Mesendoderm (in vitro differentiated cells): ENCODE results near the gene ENPEP.

ENCODE experiments used
- DNase-seq: peaks from one replicate; pipeline ENCODE4 v3.0.0; 2013
- H2AK5ac ChIP-seq: 2 replicates; pipeline ENCODE4 v1.6.1; 2013; ENCODE audit warnings: low read length, inconsistent platforms
- H2BK120ac ChIP-seq: 2 replicates; pipeline ENCODE4 v1.6.1; 2013; ENCODE audit warnings: low read depth, mild to moderate bottlenecking, low read length, moderate library complexity, mixed read lengths
- H2BK15ac ChIP-seq: replicated peaks from 2 replicates; pipeline ENCODE4 v1.6.1; 2013; ENCODE audit warnings: low read depth, mild to moderate bottlenecking, moderate library complexity
- H2BK5ac ChIP-seq: 2 replicates; pipeline ENCODE4 v1.6.1; 2013; ENCODE audit warnings: low read length, inconsistent platforms
- H3K18ac ChIP-seq: 2 replicates; pipeline ENCODE4 v1.6.1; 2013; ENCODE audit warnings: mild to moderate bottlenecking, low read length, mixed read lengths
- H3K23ac ChIP-seq: one replicate; pipeline ENCODE4 v1.6.1; 2013; ENCODE audit warnings: low read length
- H3K27ac ChIP-seq: 2 replicates; pipeline ENCODE4 v1.5.1; 2013; ENCODE audit warnings: low read depth, mild to moderate bottlenecking, inconsistent platforms, low read length, moderate library complexity
- H3K27me3 ChIP-seq: 2 replicates; pipeline ENCODE4 v1.6.1; 2013; ENCODE audit warnings: low read length, control low read depth, mild to moderate bottlenecking, inconsistent platforms; ENCODE audit not compliant: insufficient read depth, poor library complexity
- H3K36me3 ChIP-seq: 2 replicates; pipeline ENCODE4 v1.6.1; 2013; ENCODE audit warnings: low read length, inconsistent platforms; ENCODE audit not compliant: control insufficient read depth, insufficient read depth
- H3K4ac ChIP-seq: one replicate; pipeline ENCODE4 v1.6.1; 2013; ENCODE audit warnings: low read depth, mild to moderate bottlenecking, low read length, moderate library complexity
- H3K4me1 ChIP-seq: 2 replicates; pipeline ENCODE4 v1.6.1; 2013; ENCODE audit warnings: low read depth, low read length, inconsistent platforms; ENCODE audit not compliant: control insufficient read depth
- H3K4me2 ChIP-seq: 2 replicates; pipeline ENCODE4 v1.6.1; 2013; ENCODE audit warnings: low read length
- H3K4me3 ChIP-seq: 2 replicates; pipeline ENCODE4 v1.5.1; 2013; ENCODE audit warnings: mild to moderate bottlenecking, low read length
- H3K56ac ChIP-seq: one replicate; pipeline ENCODE4 v1.6.1; 2013; ENCODE audit warnings: low read length
- H3K79me1 ChIP-seq: 2 replicates; pipeline ENCODE4 v1.6.1; 2013; ENCODE audit warnings: low read length, inconsistent platforms
- H3K79me2 ChIP-seq: 2 replicates; pipeline ENCODE4 v1.6.1; 2013; ENCODE audit warnings: mild to moderate bottlenecking, low read length; ENCODE audit not compliant: control insufficient read depth, insufficient read depth
- H3K9ac ChIP-seq: 2 replicates; pipeline ENCODE4 v1.6.1; 2013; ENCODE audit warnings: low read length, inconsistent platforms
- H4K5ac ChIP-seq: one replicate; pipeline ENCODE4 v1.6.1; 2013; ENCODE audit warnings: low read length
- H4K8ac ChIP-seq: one replicate; pipeline ENCODE4 v1.6.1; 2013; ENCODE audit warnings: low read depth, mild to moderate bottlenecking, control low read depth, low read length, moderate library complexity
- WGBS: extraction: QIAGEN DNeasy Blood & Tissue Kit; methylation state at CpG from one replicate; pipeline ENCODE4 v1.1.7; 2013; ENCODE audit warnings: low lambda C conversion rate, missing lambda C conversion rate; ENCODE audit not compliant: insufficient coverage; ENCODE audit errors: extremely low coverage; 5-methylcytosine and 5-hydroxymethylcytosine counted together

The ENPEP gene

DNA sequence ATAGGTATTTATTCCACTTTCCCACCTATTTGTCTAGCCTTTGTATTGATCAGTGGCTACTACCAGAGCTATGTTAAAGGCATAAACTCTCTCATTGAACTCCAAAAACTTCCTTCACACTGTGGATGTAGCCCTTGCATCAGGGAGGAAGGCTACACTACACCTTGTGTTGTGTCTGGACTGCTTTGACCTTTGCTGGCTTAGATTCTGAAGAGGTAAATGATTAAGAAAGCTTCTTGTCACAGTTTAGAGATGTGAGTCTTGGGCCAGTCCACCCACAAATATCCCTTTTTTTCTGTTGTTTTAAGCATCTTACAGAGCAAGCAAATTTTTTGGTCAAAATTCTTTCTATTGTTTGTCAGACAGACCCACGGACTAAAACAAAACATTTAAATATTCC lies 1.9 kb downstream of the ENPEP start:
- no peaks in the 10 kb centered on the region for H3K27me3 ChIP-seq
- H3K4ac ChIP-seq: no peak overlapping the region
- H4K5ac ChIP-seq: no peak overlapping the region
- no peaks in the 10 kb centered on the region for H3K36me3 ChIP-seq
- H2AK5ac ChIP-seq: no peak overlapping the region
- no peaks in the 10 kb centered on the region for H3K79me1 ChIP-seq
- H3K79me2 ChIP-seq: peaks cover 4% of the 10 kb centered on the region
- peak overlapping the region; percentile 14 for H3K9ac ChIP-seq
- no peak overlapping the region for H3K4me2 ChIP-seq
- DNase-seq: no peak
- peaks cover 9% of the 10 kb centered on the region for H3K4me1 ChIP-seq
- H3K4me3 ChIP-seq: no peak overlapping the region
- H3K23ac ChIP-seq: no peak overlapping the region
- WGBS: no CpG with 5 or more reads among the region's 1 CpG
- peak overlapping the region; percentile 41 for H3K18ac ChIP-seq
- H3K56ac ChIP-seq: peak overlapping the region; percentile 51
- no peak overlapping the region for H3K27ac ChIP-seq
- H2BK5ac ChIP-seq: no peak overlapping the region
- no peak overlapping the region for H4K8ac ChIP-seq
- no peak overlapping the region for H2BK15ac ChIP-seq
- no peak overlapping the region for H2BK120ac ChIP-seq

DNA sequence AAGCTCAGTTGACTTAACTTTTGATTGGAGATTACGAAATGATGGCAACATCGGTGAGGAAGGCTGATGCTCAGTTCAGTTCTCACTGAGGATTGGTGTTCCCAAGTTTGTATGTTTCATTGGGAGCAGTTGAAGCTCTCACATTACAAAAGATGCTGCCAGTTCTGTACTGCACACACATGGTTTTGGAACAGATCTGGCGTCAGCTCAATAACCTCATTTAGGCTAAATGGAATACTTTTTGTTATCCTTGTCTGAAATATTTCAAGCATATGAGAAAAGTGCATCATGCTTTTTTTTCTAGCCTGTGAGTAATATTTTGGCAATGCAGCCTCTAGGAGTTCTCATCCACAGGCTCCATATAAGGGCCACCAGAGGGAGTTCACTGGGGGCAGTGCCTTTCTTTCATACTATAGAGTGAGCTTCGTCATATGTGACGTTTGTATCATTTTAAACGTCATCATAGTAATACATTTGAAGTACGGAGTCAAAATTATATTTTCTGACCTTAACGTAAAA lies 4.1 kb downstream of the ENPEP start:
- Histone ChIP-seq H2BK5ac (no peak overlapping the region), H3K27ac (no peak overlapping the region), H4K5ac (no peak overlapping the region), H3K4me2 (no peak overlapping the region), H4K8ac (no peak overlapping the region), H3K4me1 (peaks cover 5% of the 10 kb centered on the region), H3K9ac (no peak overlapping the region), H3K23ac (no peak overlapping the region), H3K79me2 (peaks cover 4% of the 10 kb centered on the region), H3K4ac (no peak overlapping the region), H3K18ac (no peak overlapping the region), H3K36me3 (no peaks in the 10 kb centered on the region), H3K4me3 (no peak overlapping the region), H3K79me1 (no peaks in the 10 kb centered on the region), H2BK120ac (no peak overlapping the region), H3K56ac (no peak overlapping the region), H2BK15ac (peak overlapping the region; percentile 96), H3K27me3 (no peaks in the 10 kb centered on the region), H2AK5ac (no peak overlapping the region)
- peak; percentile 72 for DNase-seq
- WGBS: no CpG with 5 or more reads among the region's 8 CpGs

DNA sequence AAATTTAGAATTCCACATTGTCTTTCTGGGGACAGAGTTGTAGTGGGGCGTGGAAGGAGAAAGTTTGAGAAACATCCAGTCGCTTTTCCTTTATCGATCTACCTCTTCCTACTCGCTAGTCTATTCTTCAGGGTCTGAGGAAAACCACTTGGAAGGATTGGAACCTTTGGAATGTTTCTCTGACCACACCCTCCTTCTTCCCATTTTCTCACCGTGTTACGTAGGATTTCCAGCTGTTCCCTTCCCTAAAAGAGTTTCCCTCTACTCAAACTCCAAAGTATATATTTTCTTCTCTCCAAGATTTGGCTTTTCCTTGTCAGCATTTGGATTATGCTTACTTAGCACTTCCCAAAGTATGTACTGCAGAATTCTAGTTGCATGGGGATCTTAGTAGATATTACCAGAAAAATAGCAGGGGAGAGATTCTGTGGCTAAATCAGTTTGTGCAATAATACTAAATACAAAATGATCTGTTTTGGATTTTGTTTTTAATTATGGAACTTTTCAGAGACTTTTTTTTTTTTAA lies 4.9 kb downstream of the ENPEP start:
- no peak overlapping the region for H2AK5ac ChIP-seq

DNA sequence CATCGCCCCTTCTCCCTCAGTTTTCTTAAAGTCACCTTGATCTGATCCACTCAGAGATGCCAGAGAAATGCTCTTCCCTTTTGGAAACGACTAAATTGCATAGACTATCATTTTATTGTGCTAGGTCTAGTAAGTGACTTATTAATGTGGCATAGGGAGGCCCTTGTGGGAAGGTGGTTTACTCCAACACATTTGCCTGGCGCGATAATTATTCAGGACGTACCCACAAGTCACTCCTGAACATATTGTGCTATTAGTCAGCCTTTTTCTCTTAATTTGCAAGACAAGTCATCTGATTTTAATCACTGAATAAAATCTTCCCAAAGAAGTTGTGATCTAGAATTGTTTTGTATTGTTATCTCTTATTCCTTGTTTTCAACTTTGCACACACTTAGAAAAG lies 7.6 kb downstream of the ENPEP start:
- H3K4ac ChIP-seq: no peak overlapping the region
- no peak overlapping the region for H2BK15ac ChIP-seq
- no peak overlapping the region for H3K27ac ChIP-seq
- no peaks in the 10 kb centered on the region for H3K27me3 ChIP-seq
- H4K5ac ChIP-seq: no peak overlapping the region
- no peak overlapping the region for H3K9ac ChIP-seq
- no peaks in the 10 kb centered on the region for H3K36me3 ChIP-seq
- H2AK5ac ChIP-seq: no peak overlapping the region
- no peak overlapping the region for H3K56ac ChIP-seq
- WGBS: no CpG with 5 or more reads among the region's 5 CpGs
- no peaks in the 10 kb centered on the region for H3K79me1 ChIP-seq
- H2BK5ac ChIP-seq: no peak overlapping the region
- H3K4me3 ChIP-seq: no peak overlapping the region
- no peak overlapping the region for H3K18ac ChIP-seq
- peaks cover 3% of the 10 kb centered on the region for H3K4me1 ChIP-seq
- no peak overlapping the region for H2BK120ac ChIP-seq
- no peak for DNase-seq
- H3K23ac ChIP-seq: no peak overlapping the region
- H4K8ac ChIP-seq: no peak overlapping the region
- H3K79me2 ChIP-seq: no peaks in the 10 kb centered on the region
- no peak overlapping the region for H3K4me2 ChIP-seq

More for the DNA sequence above, 4.9 kb downstream of the ENPEP start:
- H2BK15ac ChIP-seq: peak overlapping the region; percentile 96
- H4K5ac ChIP-seq: no peak overlapping the region
- peak overlapping the region; percentile 12 for H2BK120ac ChIP-seq
- no peaks in the 10 kb centered on the region for H3K27me3 ChIP-seq
- H3K27ac ChIP-seq: peak overlapping the region; percentile 37
- peak overlapping the region; percentile 60 for H3K18ac ChIP-seq
- DNase-seq: peak; percentile 74
- H3K36me3 ChIP-seq: no peaks in the 10 kb centered on the region
- no peak overlapping the region for H4K8ac ChIP-seq
- peaks cover 3% of the 10 kb centered on the region for H3K4me1 ChIP-seq
- H3K23ac ChIP-seq: no peak overlapping the region
- no peak overlapping the region for H3K4me3 ChIP-seq
- H3K56ac ChIP-seq: peak overlapping the region; percentile 8
- H3K4ac ChIP-seq: no peak overlapping the region
- no peak overlapping the region for H2BK5ac ChIP-seq
- no CpG with 5 or more reads among the region's 6 CpGs for WGBS
- no peak overlapping the region for H3K9ac ChIP-seq
- H3K79me1 ChIP-seq: no peaks in the 10 kb centered on the region
- no peak overlapping the region for H3K4me2 ChIP-seq
- H3K79me2 ChIP-seq: peaks cover 4% of the 10 kb centered on the region

DNA sequence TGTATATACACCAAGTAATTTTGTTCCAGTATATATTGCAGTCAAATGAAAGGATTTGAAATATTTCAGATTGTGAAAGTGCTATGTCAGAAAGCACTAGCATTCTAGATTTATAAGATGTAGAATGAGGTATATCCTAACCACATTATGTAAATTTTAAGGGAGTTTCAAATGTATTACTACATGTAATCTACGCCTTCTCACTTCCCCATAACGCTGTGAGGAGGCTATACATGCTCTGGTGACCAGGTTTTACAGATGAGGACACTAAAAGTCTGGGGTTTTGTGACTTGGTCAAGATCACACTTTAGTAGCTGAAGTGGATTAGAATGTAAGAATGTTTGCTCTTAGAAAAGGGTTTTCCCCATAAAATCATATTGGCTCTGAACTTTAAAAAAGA lies 8.1 kb downstream of the ENPEP start:
- no peak overlapping the region for H2BK120ac ChIP-seq
- H3K27ac ChIP-seq: no peak overlapping the region
- H2BK5ac ChIP-seq: no peak overlapping the region
- H3K4ac ChIP-seq: no peak overlapping the region
- H2BK15ac ChIP-seq: no peak overlapping the region
- H3K18ac ChIP-seq: no peak overlapping the region
- DNase-seq: no peak
- H4K8ac ChIP-seq: no peak overlapping the region
- no peak overlapping the region for H3K56ac ChIP-seq
- H3K36me3 ChIP-seq: no peaks in the 10 kb centered on the region
- no peaks in the 10 kb centered on the region for H3K79me2 ChIP-seq
- H3K79me1 ChIP-seq: no peaks in the 10 kb centered on the region
- H3K27me3 ChIP-seq: no peaks in the 10 kb centered on the region
- no peak overlapping the region for H2AK5ac ChIP-seq
- H3K4me2 ChIP-seq: no peak overlapping the region
- no CpG with 5 or more reads among the region's 2 CpGs for WGBS
- H3K9ac ChIP-seq: no peak overlapping the region
- no peak overlapping the region for H4K5ac ChIP-seq
- H3K23ac ChIP-seq: no peak overlapping the region
- no peak overlapping the region for H3K4me3 ChIP-seq
- H3K4me1 ChIP-seq: peaks cover 3% of the 10 kb centered on the region

DNA sequence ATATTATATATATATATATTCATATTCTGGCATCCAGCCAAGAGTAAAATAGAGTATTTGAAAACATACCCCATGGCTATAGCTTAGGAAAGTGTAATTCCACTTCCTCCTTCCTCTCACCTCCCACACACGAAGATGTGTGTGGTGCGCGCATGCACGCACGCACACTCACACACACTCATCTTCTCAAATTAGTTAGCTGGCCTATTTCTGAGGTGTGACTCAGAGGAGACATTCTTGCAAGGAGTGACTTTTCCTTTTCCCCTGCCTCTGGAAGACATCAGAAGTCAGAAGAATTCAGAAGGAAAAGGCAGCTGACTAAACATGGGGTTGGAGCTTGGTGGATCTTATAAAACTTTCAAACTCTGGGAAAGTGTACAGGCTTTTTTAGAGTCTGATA lies 8.8 kb downstream of the ENPEP start:
- Histone ChIP-seq H2AK5ac (no peak overlapping the region), H4K8ac (no peak overlapping the region), H4K5ac (no peak overlapping the region), H2BK120ac (no peak overlapping the region), H3K23ac (no peak overlapping the region), H3K4ac (no peak overlapping the region), H3K27ac (no peak overlapping the region), H3K9ac (no peak overlapping the region), H3K4me2 (no peak overlapping the region), H3K4me3 (no peak overlapping the region), H3K56ac (no peak overlapping the region), H3K18ac (no peak overlapping the region), H2BK5ac (no peak overlapping the region), H3K27me3 (no peaks in the 10 kb centered on the region), H3K79me1 (no peaks in the 10 kb centered on the region), H3K79me2 (no peaks in the 10 kb centered on the region), H2BK15ac (no peak overlapping the region), H3K4me1 (peaks cover 3% of the 10 kb centered on the region), H3K36me3 (no peaks in the 10 kb centered on the region)
- peak; percentile 45 for DNase-seq
- WGBS: no CpG with 5 or more reads among the region's 5 CpGs
